Spleen (tissue), 11 donors: ENCODE measurements around the gene SLC25A24. TPM values are rescaled to one million over a fixed set of nuclear protein-coding genes. Genes with fewer than 3 reads are reported as not detected.

Source experiments
- DNase-seq: peaks from one replicate; pipeline ENCODE4 v3.0.0-alpha.2; 2020
- H3K27ac ChIP-seq, 8 donors: fragments of 200-600 bp; sonication (generic) in 7 of 8; 1 replicate in 4 of 8; 2 replicates in 4 of 8; pipeline versions ENCODE4 v1.5.0 to v1.8.0; 2016 to 2021; ENCODE audit warnings: inconsistent platforms in 4 of 8, mild to moderate bottlenecking in 4 of 8, moderate library complexity in 1 of 8
- H3K27me3 ChIP-seq, 7 donors: fragments of 200-600 bp; sonication (generic) in 6 of 7; replicated peaks in 1 of 7; 1 replicate in 4 of 7; 2 replicates in 3 of 7; pipeline versions ENCODE4 v1.5.0 to v1.8.0; 2016 to 2021; ENCODE audit warnings: inconsistent platforms in 3 of 7, mild to moderate bottlenecking in 1 of 7
- H3K36me3 ChIP-seq, 6 donors: fragments of 200-600 bp; sonication (generic) in 5 of 6; 1 replicate in 4 of 6; 2 replicates in 2 of 6; pipeline versions ENCODE4 v1.5.0 to v1.8.0; 2016 to 2021; ENCODE audit warnings: inconsistent platforms in 2 of 6
- H3K4me1 ChIP-seq, 6 donors: fragments of 200-600 bp; sonication (generic) in 5 of 6; 1 replicate in 3 of 6; 2 replicates in 3 of 6; pipeline versions ENCODE4 v1.5.0 to v1.8.0; 2016 to 2021; ENCODE audit warnings: inconsistent platforms in 3 of 6
- H3K4me3 ChIP-seq, 8 donors: fragments of 200-600 bp; sonication (generic) in 7 of 8; 1 replicate in 4 of 8; 2 replicates in 4 of 8; pipeline versions ENCODE4 v1.5.0 to v1.8.0; 2016 to 2021; ENCODE audit warnings: inconsistent platforms in 4 of 8, mild to moderate bottlenecking in 4 of 8, moderate library complexity in 2 of 8
- H3K9me3 ChIP-seq, 8 donors: fragments of 200-600 bp; sonication (generic) in 7 of 8; 1 replicate in 4 of 8; 2 replicates in 4 of 8; pipeline versions ENCODE4 v1.5.0 to v1.8.0; 2016 to 2021; ENCODE audit warnings: inconsistent platforms in 4 of 8
- POLR2A ChIP-seq, 3 donors: fragments of 450-650 bp; IDR thresholded peaks; one replicate each; pipeline ENCODE4 v1.5.1; 2017; ENCODE audit warnings: antibody characterized with exemption in 3 of 3, mild to moderate bottlenecking in 1 of 3
- POLR2AphosphoS5 ChIP-seq, 3 donors: sonication (generic); formaldehyde crosslinking; IDR thresholded peaks; one replicate each; pipeline ENCODE4 v1.5.1; 2017; ENCODE audit warnings: antibody characterized with exemption in 3 of 3
- WGBS, 5 donors: extraction: QIAGEN DNeasy Blood & Tissue Kit in 3 of 5; methylation state at CpG; one replicate each; pipeline versions ENCODE4 v1.1.5 to v1.1.7; 2013 to 2018; 5-methylcytosine and 5-hydroxymethylcytosine counted together
- intact Hi-C: fragments of 100-400 bp; cut with DNase I; formaldehyde crosslinking; loops from one replicate; pipeline ENCODE4 v1.15.0; 2023; ENCODE audit warnings: low total_unique reads
- polyA plus RNA-seq, 3 donors: library from polyadenylated mRNA; stranded (reverse); fragments of 200-250 nt; gene quantifications; one replicate each; pipeline ENCODE4 v1.2.1, GENCODE V29; 2013
- total RNA-seq, 7 donors: library from RNA; depleted of rRNA in 3 of 7; stranded (reverse); fragments of >200 nt in 3 of 7; fragmentation: NEBNext Ultra II Directional in 4 of 7; extraction: Animal tissue kit (Norgen Biotek cat#: 25700) in 4 of 7; gene quantifications; one replicate each; pipeline versions ENCODE4 v1.1.0 to v1.2.1, GENCODE V29; 2016 to 2021
- TF ChIP-seq, protein P1 (sequence below), 11 experiments: fragments of 200-600 bp in 7 of 11; fragments of 450-650 bp in 4 of 11; sonication (generic) in 4 of 11; IDR thresholded peaks in 8 of 11; conservative IDR thresholded peaks in 3 of 11; 1 replicate in 7 of 11; 2 replicates in 4 of 11; pipeline versions ENCODE4 v1.4.0 to v1.8.0; 2016 to 2021; ENCODE audit warnings: antibody characterized with exemption in 11 of 11, inconsistent platforms in 4 of 11, mild to moderate bottlenecking in 1 of 11
- donor health status: healthy with polysubstance abuse.
- donor health status: DM: no; HTN: no; CAD: no; lungs with moderate emphysema.
- donor health status: DM: no; HTN: no; CAD: no.
- donor health status: Bipolar disorder and iron deficiency.
- donor health status: healthy.
- donor health status: DM: no; HTN: no; CAD: no.
- donor health status: DM: yes; HTN: yes; CAD: no.

SLC25A24 gene
- total and polyA plus RNA-seq, 10 donors = 12.2 to 44.4 (median 33.4) TPM

DNA sequence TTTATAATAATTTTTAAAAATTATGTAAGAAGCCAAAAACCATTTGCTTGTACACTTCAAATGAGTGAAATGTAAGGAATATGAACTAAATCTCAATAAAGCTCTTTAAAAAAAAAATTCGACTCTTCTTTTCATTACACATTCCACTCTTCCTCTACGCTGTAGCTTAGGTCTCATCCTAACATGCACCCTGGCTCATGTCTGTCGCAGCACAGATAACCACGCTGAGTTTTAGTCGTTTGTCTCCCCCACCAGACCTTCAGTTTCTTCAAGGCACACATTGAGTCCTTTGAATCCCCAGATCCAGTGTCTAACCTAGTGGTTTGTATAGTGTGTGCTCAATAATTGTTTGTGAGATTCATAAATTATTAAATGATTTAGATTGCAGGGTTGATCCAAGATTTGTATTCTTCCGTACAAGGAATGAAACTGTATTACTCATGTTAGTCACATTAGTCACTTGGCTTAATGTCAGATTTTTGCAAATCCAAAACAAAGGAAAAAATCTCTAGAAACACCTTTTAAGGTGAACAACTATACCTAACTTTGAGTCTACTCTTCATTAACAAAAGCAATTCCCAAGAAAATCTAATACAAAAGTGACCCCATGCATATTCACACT, 57.3 kb downstream of the SLC25A24 start:
- Histone ChIP-seq H3K27me3 (no peaks in the 10 kb centered on the region), H3K9me3 (peaks cover 0 to 16% (median 11%) of the 10 kb centered on the region in 8 donors), H3K36me3 (peaks cover 0 to 91% (median 38%) of the 10 kb centered on the region in 6 donors), H3K4me1 (peaks cover 0 to 17% (median 0%) of the 10 kb centered on the region in 6 donors), H3K4me3 (no peak overlapping the region), H3K27ac (no peak overlapping the region)
- WGBS, 5 donors = 92 to 96% (median 95%) methylated on average over 6 of the region's 6 CpGs
- DNase-seq = no peak
- TF ChIP-seq POLR2AphosphoS5 (IDR thresholded peaks at IDR 0.05) (no peak), POLR2A (IDR thresholded peaks at IDR 0.05) (no peak)
- TF ChIP-seq, protein P1, sequence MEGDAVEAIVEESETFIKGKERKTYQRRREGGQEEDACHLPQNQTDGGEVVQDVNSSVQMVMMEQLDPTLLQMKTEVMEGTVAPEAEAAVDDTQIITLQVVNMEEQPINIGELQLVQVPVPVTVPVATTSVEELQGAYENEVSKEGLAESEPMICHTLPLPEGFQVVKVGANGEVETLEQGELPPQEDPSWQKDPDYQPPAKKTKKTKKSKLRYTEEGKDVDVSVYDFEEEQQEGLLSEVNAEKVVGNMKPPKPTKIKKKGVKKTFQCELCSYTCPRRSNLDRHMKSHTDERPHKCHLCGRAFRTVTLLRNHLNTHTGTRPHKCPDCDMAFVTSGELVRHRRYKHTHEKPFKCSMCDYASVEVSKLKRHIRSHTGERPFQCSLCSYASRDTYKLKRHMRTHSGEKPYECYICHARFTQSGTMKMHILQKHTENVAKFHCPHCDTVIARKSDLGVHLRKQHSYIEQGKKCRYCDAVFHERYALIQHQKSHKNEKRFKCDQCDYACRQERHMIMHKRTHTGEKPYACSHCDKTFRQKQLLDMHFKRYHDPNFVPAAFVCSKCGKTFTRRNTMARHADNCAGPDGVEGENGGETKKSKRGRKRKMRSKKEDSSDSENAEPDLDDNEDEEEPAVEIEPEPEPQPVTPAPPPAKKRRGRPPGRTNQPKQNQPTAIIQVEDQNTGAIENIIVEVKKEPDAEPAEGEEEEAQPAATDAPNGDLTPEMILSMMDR (IDR thresholded peaks at IDR 0.05 in 8 of 11, conservative IDR thresholded peaks at IDR 0.05 in 3 of 11) = no peak
- intact Hi-C loops = no loop called here

DNA sequence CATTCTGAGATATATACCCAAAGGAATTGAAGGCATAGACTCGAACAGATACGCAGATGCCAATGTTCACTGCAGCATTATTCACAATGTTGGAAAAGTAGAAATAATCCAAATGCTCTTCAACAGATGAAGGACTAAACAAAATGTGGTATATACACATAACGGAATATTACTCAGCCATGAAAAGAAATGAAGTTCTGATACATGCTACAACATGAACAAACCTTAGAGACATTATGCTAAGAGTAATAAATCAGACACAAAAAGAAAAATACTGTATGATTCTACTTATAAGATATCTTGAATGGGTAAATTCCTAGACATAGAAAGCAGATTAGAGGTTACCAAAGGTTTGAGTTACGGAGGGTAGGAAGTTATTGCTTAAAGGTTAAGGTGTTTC, 57.9 kb downstream of the SLC25A24 start:
- peaks cover 0 to 91% (median 35%) of the 10 kb centered on the region in 6 donors for H3K36me3 ChIP-seq
- H3K4me3 ChIP-seq = no peak overlapping the region
- H3K27ac ChIP-seq = no peak overlapping the region
- peaks cover 0 to 17% (median 0%) of the 10 kb centered on the region in 6 donors for H3K4me1 ChIP-seq
- DNase-seq = no peak
- TF ChIP-seq POLR2A (IDR thresholded peaks at IDR 0.05) = no peak
- TF ChIP-seq POLR2AphosphoS5 (IDR thresholded peaks at IDR 0.05) = no peak
- TF ChIP-seq, protein P1 (IDR thresholded peaks at IDR 0.05 in 8 of 11, conservative IDR thresholded peaks at IDR 0.05 in 3 of 11) = no peak
- H3K9me3 ChIP-seq = peaks cover 0 to 16% (median 11%) of the 10 kb centered on the region in 8 donors
- WGBS, 5 donors = 85 to 97% (median 90%) methylated on average over 4 of the region's 4 CpGs
- intact Hi-C loops = no loop called here
- H3K27me3 ChIP-seq = no peaks in the 10 kb centered on the region

DNA sequence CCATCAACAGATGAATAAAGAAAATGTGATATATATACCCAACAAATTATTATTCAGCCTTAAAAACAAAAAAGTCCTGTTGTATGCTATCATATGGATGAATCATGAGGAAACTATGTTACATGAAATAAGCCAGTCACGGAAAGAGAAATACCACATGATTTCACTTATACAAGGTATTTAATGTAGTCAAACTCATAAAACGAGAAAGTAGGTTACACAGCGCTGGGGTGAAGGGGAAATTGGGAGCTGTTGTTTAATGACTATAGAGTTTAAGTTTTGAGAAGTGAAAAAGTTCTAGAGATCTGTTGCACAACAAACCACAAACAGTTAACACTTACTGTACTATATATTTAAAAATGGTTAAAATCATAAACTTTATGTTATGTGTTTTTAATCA, 58.5 kb downstream of the SLC25A24 start:
- Histone ChIP-seq H3K9me3 (peaks cover 0 to 16% (median 11%) of the 10 kb centered on the region in 8 donors), H3K4me3 (no peak overlapping the region), H3K27me3 (no peaks in the 10 kb centered on the region), H3K27ac (peak overlapping the region in 3 of 8 donors; percentile 4 to 25 (median 7)), H3K4me1 (peaks cover 0 to 17% (median 0%) of the 10 kb centered on the region in 6 donors), H3K36me3 (peaks cover 0 to 91% (median 37%) of the 10 kb centered on the region in 6 donors)
- intact Hi-C loops = no loop called here
- 38 to 76% (median 60%) methylated on average over 3 of the region's 3 CpGs for WGBS, 5 donors
- DNase-seq = no peak
- TF ChIP-seq POLR2A (IDR thresholded peaks at IDR 0.05) = no peak
- no peak for TF ChIP-seq POLR2AphosphoS5 (IDR thresholded peaks at IDR 0.05)
- TF ChIP-seq, protein P1 (IDR thresholded peaks at IDR 0.05 in 8 of 11, conservative IDR thresholded peaks at IDR 0.05 in 3 of 11) = no peak

DNA sequence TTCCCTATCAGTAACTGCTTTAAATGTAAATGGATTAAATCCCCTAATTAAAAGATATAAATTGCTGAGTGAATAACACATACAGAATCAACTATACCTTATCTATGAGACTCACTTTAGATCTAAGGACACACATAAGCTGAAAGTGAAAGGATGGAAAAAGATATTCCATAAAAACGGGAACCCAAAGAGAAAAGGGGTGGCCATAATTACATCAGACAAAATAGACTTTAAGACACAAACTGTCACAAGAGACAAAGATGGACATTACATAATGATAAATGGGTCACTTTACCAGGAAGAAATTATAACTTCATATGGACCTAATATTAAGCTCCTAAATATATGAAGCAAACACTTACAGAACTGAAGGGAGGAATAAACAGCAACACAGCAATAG, 59.2 kb downstream of the SLC25A24 start:
- peak overlapping the region in 3 of 8 donors; percentile 2 to 25 (median 4) for H3K27ac ChIP-seq
- WGBS, 5 donors = 82 to 93% (median 84%) methylated on average over 1 of the region's 1 CpG
- H3K27me3 ChIP-seq = no peaks in the 10 kb centered on the region
- peaks cover 0 to 15% (median 10%) of the 10 kb centered on the region in 8 donors for H3K9me3 ChIP-seq
- no peak overlapping the region for H3K4me3 ChIP-seq
- H3K4me1 ChIP-seq = peaks cover 0 to 17% (median 0%) of the 10 kb centered on the region in 6 donors
- intact Hi-C loops = no loop called here
- DNase-seq = no peak
- peaks cover 0 to 91% (median 39%) of the 10 kb centered on the region in 6 donors for H3K36me3 ChIP-seq
- TF ChIP-seq, protein P1 (IDR thresholded peaks at IDR 0.05 in 8 of 11, conservative IDR thresholded peaks at IDR 0.05 in 3 of 11) = no peak
- TF ChIP-seq POLR2AphosphoS5 (IDR thresholded peaks at IDR 0.05) = no peak
- TF ChIP-seq POLR2A (IDR thresholded peaks at IDR 0.05) = no peak
